Body of pancreas (tissue), 4 donors: ENCODE results near the gene SH3PXD2B. TPM values are rescaled to one million over a fixed set of nuclear protein-coding genes. Genes with fewer than 3 reads are reported as not detected.
"Not testable (repeated sequence)": the region's sequence is repeated elsewhere in the genome, so short reads cannot be mapped to it uniquely, and the experiment has no call there.

Source experiments
- ATAC-seq: fragments of 150-250 bp; one replicate; pipeline ENCODE4 v1.9.1; 2016
- DNase-seq, 4 donors: peaks; one replicate each; pipeline ENCODE4 v3.0.0-alpha.2; 2019
- H3K27ac ChIP-seq, 4 donors: fragments of 200-600 bp; sonication (generic); 1 replicate in 3 of 4; 2 replicates in 1 of 4; pipeline versions ENCODE4 v1.5.1 to v1.6.1; 2016 to 2019; ENCODE audit warnings: mild to moderate bottlenecking in 1 of 4, mixed read lengths in 1 of 4, moderate library complexity in 1 of 4
- H3K27me3 ChIP-seq, 2 donors: fragments of 200-600 bp; sonication (generic); one replicate each; pipeline ENCODE4 v1.6.0; 2016; ENCODE audit warnings: mild to moderate bottlenecking in 1 of 2
- H3K36me3 ChIP-seq, 2 donors: fragments of 200-600 bp; sonication (generic); replicated peaks in 1 of 2; 2 replicates each; pipeline ENCODE4 v1.5.1; 2016; ENCODE audit warnings: low read depth in 2 of 2; ENCODE audit not compliant: insufficient read depth in 1 of 2
- H3K4me1 ChIP-seq: fragments of 200-600 bp; sonication (generic); one replicate; pipeline ENCODE4 v1.6.0; 2016
- H3K4me3 ChIP-seq, 2 donors: fragments of 200-600 bp; sonication (generic); 1 replicate in 1 of 2; 2 replicates in 1 of 2; pipeline ENCODE4 v1.5.1; 2016 to 2019
- H3K9me3 ChIP-seq, 3 donors: fragments of 200-600 bp; sonication (generic); 1 replicate in 2 of 3; 2 replicates in 1 of 3; pipeline ENCODE4 v1.5.1; 2016
- CTCF ChIP-seq, 7 experiments: fragments of 450-650 bp in 4 of 7; fragments of 200-600 bp in 3 of 7; sonication (generic) in 3 of 7; IDR thresholded peaks; one replicate each; pipeline ENCODE4 v1.5.1; 2016 to 2019; ENCODE audit warnings: antibody characterized with exemption in 7 of 7
- POLR2A ChIP-seq, 3 donors: fragments of 450-650 bp; IDR thresholded peaks; one replicate each; pipeline ENCODE4 v1.6.1; 2016; ENCODE audit warnings: antibody characterized with exemption in 3 of 3, mild to moderate bottlenecking in 2 of 3
- whole genome bisulfite sequencing, 2 donors: methylation state at CpG; one replicate each; pipeline ENCODE4 v1.1.5; 2017; 5-methylcytosine and 5-hydroxymethylcytosine counted together
- intact Hi-C: fragments of 100-400 bp; cut with DNase I; formaldehyde crosslinking; loops from one replicate; pipeline ENCODE4 v1.15.1; 2023
- total RNA-seq, 2 donors: library from RNA; depleted of rRNA; stranded (reverse); fragments of >200 nt; gene quantifications; one replicate each; pipeline ENCODE4 v1.1.0, GENCODE V29; 2016

The SH3PXD2B gene
- total RNA-seq, 2 donors from 2014 or later = 9.9 to 16.9 TPM

- H3K4me3 ChIP-seq = no peak overlapping the region
- H3K9me3 ChIP-seq = no peaks in the 10 kb centered on the region
- H3K4me1 ChIP-seq = peaks cover 55% of the 10 kb centered on the region
- DNase-seq (no peak), ATAC-seq (no peak)
- intact Hi-C loops = no loop called here
- peak overlapping the region; percentile 2 to 95 (median 89) for H3K27ac ChIP-seq
- H3K36me3 ChIP-seq = no peaks in the 10 kb centered on the region
- WGBS, 2 donors = 57 to 62% methylated on average over 4 of the region's 4 CpGs
- no peaks in the 10 kb centered on the region for H3K27me3 ChIP-seq
- TF ChIP-seq CTCF (IDR thresholded peaks at IDR 0.05) = no peak
- no peak for TF ChIP-seq POLR2A (IDR thresholded peaks at IDR 0.05)
These were observed 98.3 kb downstream of the SH3PXD2B start for GRCh38 chr5:172356047-172356446.

- no peak for TF ChIP-seq POLR2A (IDR thresholded peaks at IDR 0.05)
- TF ChIP-seq CTCF (IDR thresholded peaks at IDR 0.05) = no peak
- ATAC-seq (no peak), DNase-seq (no peak)
- Histone ChIP-seq H3K36me3 (peaks cover 0 to 4% of the 10 kb centered on the region in 2 donors), H3K27ac (peak overlapping the region; percentile 84 to 95 (median 91)), H3K9me3 (no peaks in the 10 kb centered on the region), H3K4me1 (peaks cover 61% of the 10 kb centered on the region), H3K4me3 (no peak overlapping the region), H3K27me3 (no peaks in the 10 kb centered on the region)
- 77 to 91% methylated on average over 5 to 10 of the region's 10 CpGs for WGBS, 2 donors
- intact Hi-C loops = no loop called here
These were observed 100.5 kb downstream of the SH3PXD2B start for GRCh38 chr5:172353846-172354245.

GRCh38 chr5:172353271-172353812, 101.0 kb downstream of the SH3PXD2B start:
- Histone ChIP-seq H3K36me3 (peaks cover 0 to 4% of the 10 kb centered on the region in 2 donors), H3K27me3 (no peaks in the 10 kb centered on the region), H3K27ac (peak overlapping the region; percentile 15 to 95 (median 86)), H3K4me1 (peaks cover 61% of the 10 kb centered on the region), H3K4me3 (no peak overlapping the region), H3K9me3 (no peaks in the 10 kb centered on the region)
- no peak for DNase-seq
- WGBS, 2 donors = 74 to 80% methylated on average over 8 of the region's 8 CpGs
- no peak for TF ChIP-seq CTCF (IDR thresholded peaks at IDR 0.05)
- TF ChIP-seq POLR2A (IDR thresholded peaks at IDR 0.05) = no peak
- ATAC-seq = no peak
- intact Hi-C loops = no loop called here

GRCh38 chr5:172352526-172352925, 101.8 kb downstream of the SH3PXD2B start:
- intact Hi-C loops, H3K9me3 ChIP-seq, ATAC-seq, H3K27ac ChIP-seq, DNase-seq, H3K36me3 ChIP-seq, H3K4me3 ChIP-seq, H3K27me3 ChIP-seq: not testable (repeated sequence)
- WGBS, 2 donors = 88 to 91% methylated on average over 7 of the region's 7 CpGs
- H3K4me1 ChIP-seq = peaks cover 61% of the 10 kb centered on the region

GRCh38 chr5:172351240-172351778, 103.0 kb downstream of the SH3PXD2B start:
- WGBS, 2 donors = 88 to 100% methylated on average over 3 of the region's 3 CpGs
- no peak for TF ChIP-seq CTCF (IDR thresholded peaks at IDR 0.05)
- no peak for TF ChIP-seq POLR2A (IDR thresholded peaks at IDR 0.05)
- DNase-seq (peak; percentile 29 to 73 (median 56)), ATAC-seq (peak; percentile 71)
- Histone ChIP-seq H3K4me1 (peaks cover 57% of the 10 kb centered on the region), H3K27ac (peak overlapping the region in 2 of 4 donors; percentile 54 to 61), H3K9me3 (no peaks in the 10 kb centered on the region), H3K36me3 (peaks cover 0 to 5% of the 10 kb centered on the region in 2 donors), H3K27me3 (no peaks in the 10 kb centered on the region), H3K4me3 (no peak overlapping the region)
- intact Hi-C loops = no loop called here
